ENCODE data around the gene SPOCK1.

The SPOCK1 gene

GRCh38 chr5:137119321-137119720 is 379.8 kb downstream of the SPOCK1 start:
- H3K27ac ChIP-seq (ENCODE audit: low read length) = no peak overlapping the region
- H3K9ac ChIP-seq (ENCODE audit: low read depth, low read length) = no peak overlapping the region
- H3K9me3 ChIP-seq (ENCODE audit: insufficient read depth, low read depth, low read length) = no peaks in the 10 kb centered on the region

GRCh38 chr5:137118629-137119028 is 380.5 kb downstream of the SPOCK1 start:
- no peaks in the 10 kb centered on the region for H3K9me3 ChIP-seq (ENCODE audit: insufficient read depth, low read depth, low read length)
- H3K9ac ChIP-seq (ENCODE audit: low read depth, low read length) = no peak overlapping the region
- H3K27me3 ChIP-seq (ENCODE audit: insufficient read depth, low read length) = no peaks in the 10 kb centered on the region
- no peaks in the 10 kb centered on the region for H3K4me1 ChIP-seq (ENCODE audit: insufficient read depth, low read length)
- no peak overlapping the region for H3K27ac ChIP-seq (ENCODE audit: low read length)
- H3K36me3 ChIP-seq (ENCODE audit: insufficient read depth, low read depth, low read length) = no peaks in the 10 kb centered on the region
- H3K4me3 ChIP-seq (ENCODE audit: low read length) = no peak overlapping the region

More at GRCh38 chr5:137119321-137119720, 379.8 kb downstream of the SPOCK1 start:
- Histone ChIP-seq H3K4me1 (ENCODE audit: insufficient read depth, low read length) (no peaks in the 10 kb centered on the region), H3K27me3 (ENCODE audit: insufficient read depth, low read length) (no peaks in the 10 kb centered on the region), H3K4me3 (ENCODE audit: low read length) (no peak overlapping the region), H3K36me3 (ENCODE audit: insufficient read depth, low read depth, low read length) (no peaks in the 10 kb centered on the region)

- Histone ChIP-seq H3K9me3 (ENCODE audit: insufficient read depth, low read depth, low read length) (no peaks in the 10 kb centered on the region), H3K4me1 (ENCODE audit: insufficient read depth, low read length) (no peaks in the 10 kb centered on the region), H3K36me3 (ENCODE audit: insufficient read depth, low read depth, low read length) (no peaks in the 10 kb centered on the region), H3K4me3 (ENCODE audit: low read length) (no peak overlapping the region), H3K27me3 (ENCODE audit: insufficient read depth, low read length) (no peaks in the 10 kb centered on the region), H3K9ac (ENCODE audit: low read depth, low read length) (no peak overlapping the region), H3K27ac (ENCODE audit: low read length) (no peak overlapping the region)
Observed at GRCh38 chr5:137115152-137115551, 384.0 kb downstream of the SPOCK1 start.

- H3K9ac ChIP-seq (ENCODE audit: low read depth, low read length) = no peak overlapping the region
- no peaks in the 10 kb centered on the region for H3K27me3 ChIP-seq (ENCODE audit: insufficient read depth, low read length)
Observed at GRCh38 chr5:137114529-137114928, 384.6 kb downstream of the SPOCK1 start.

GRCh38 chr5:137113939-137114338 is 385.2 kb downstream of the SPOCK1 start:
- Histone ChIP-seq H3K9me3 (ENCODE audit: insufficient read depth, low read depth, low read length) (no peaks in the 10 kb centered on the region), H3K36me3 (ENCODE audit: insufficient read depth, low read depth, low read length) (no peaks in the 10 kb centered on the region), H3K27ac (ENCODE audit: low read length) (no peak overlapping the region), H3K4me3 (ENCODE audit: low read length) (no peak overlapping the region), H3K9ac (ENCODE audit: low read depth, low read length) (no peak overlapping the region), H3K4me1 (ENCODE audit: insufficient read depth, low read length) (no peaks in the 10 kb centered on the region), H3K27me3 (ENCODE audit: insufficient read depth, low read length) (no peaks in the 10 kb centered on the region)

More at GRCh38 chr5:137114529-137114928, 384.6 kb downstream of the SPOCK1 start:
- Histone ChIP-seq H3K36me3 (ENCODE audit: insufficient read depth, low read depth, low read length) (no peaks in the 10 kb centered on the region), H3K4me3 (ENCODE audit: low read length) (no peak overlapping the region), H3K9me3 (ENCODE audit: insufficient read depth, low read depth, low read length) (no peaks in the 10 kb centered on the region), H3K27ac (ENCODE audit: low read length) (no peak overlapping the region), H3K4me1 (ENCODE audit: insufficient read depth, low read length) (no peaks in the 10 kb centered on the region)

GRCh38 chr5:137113161-137113560 is 386.0 kb downstream of the SPOCK1 start:
- Histone ChIP-seq H3K9me3 (ENCODE audit: insufficient read depth, low read depth, low read length) (no peaks in the 10 kb centered on the region), H3K4me1 (ENCODE audit: insufficient read depth, low read length) (no peaks in the 10 kb centered on the region), H3K27me3 (ENCODE audit: insufficient read depth, low read length) (no peaks in the 10 kb centered on the region), H3K27ac (ENCODE audit: low read length) (no peak overlapping the region), H3K36me3 (ENCODE audit: insufficient read depth, low read depth, low read length) (no peaks in the 10 kb centered on the region), H3K9ac (ENCODE audit: low read depth, low read length) (no peak overlapping the region), H3K4me3 (ENCODE audit: low read length) (no peak overlapping the region)

- Histone ChIP-seq H3K27me3 (ENCODE audit: insufficient read depth, low read length) (no peaks in the 10 kb centered on the region), H3K9me3 (ENCODE audit: insufficient read depth, low read depth, low read length) (no peaks in the 10 kb centered on the region), H3K36me3 (ENCODE audit: insufficient read depth, low read depth, low read length) (no peaks in the 10 kb centered on the region), H3K4me3 (ENCODE audit: low read length) (no peak overlapping the region), H3K4me1 (ENCODE audit: insufficient read depth, low read length) (no peaks in the 10 kb centered on the region), H3K9ac (ENCODE audit: low read depth, low read length) (no peak overlapping the region), H3K27ac (ENCODE audit: low read length) (no peak overlapping the region)
Observed at GRCh38 chr5:137105351-137106035, 393.6 kb downstream of the SPOCK1 start.

GRCh38 chr5:137101544-137101943 is 397.6 kb downstream of the SPOCK1 start:
- H3K9ac ChIP-seq (ENCODE audit: low read depth, low read length) = no peak overlapping the region
- H3K4me3 ChIP-seq (ENCODE audit: low read length) = no peak overlapping the region
- H3K36me3 ChIP-seq (ENCODE audit: insufficient read depth, low read depth, low read length) = no peaks in the 10 kb centered on the region
- no peaks in the 10 kb centered on the region for H3K4me1 ChIP-seq (ENCODE audit: insufficient read depth, low read length)
- H3K9me3 ChIP-seq (ENCODE audit: insufficient read depth, low read depth, low read length) = no peaks in the 10 kb centered on the region
- no peak overlapping the region for H3K27ac ChIP-seq (ENCODE audit: low read length)
- H3K27me3 ChIP-seq (ENCODE audit: insufficient read depth, low read length) = no peaks in the 10 kb centered on the region

- Histone ChIP-seq H3K27me3 (ENCODE audit: insufficient read depth, low read length) (no peaks in the 10 kb centered on the region), H3K4me1 (ENCODE audit: insufficient read depth, low read length) (no peaks in the 10 kb centered on the region), H3K36me3 (ENCODE audit: insufficient read depth, low read depth, low read length) (no peaks in the 10 kb centered on the region), H3K4me3 (ENCODE audit: low read length) (no peak overlapping the region), H3K27ac (ENCODE audit: low read length) (no peak overlapping the region), H3K9me3 (ENCODE audit: insufficient read depth, low read depth, low read length) (no peaks in the 10 kb centered on the region), H3K9ac (ENCODE audit: low read depth, low read length) (no peak overlapping the region)
Observed at GRCh38 chr5:137099651-137100050, 399.5 kb downstream of the SPOCK1 start.

GRCh38 chr5:137098663-137099062 is 400.5 kb downstream of the SPOCK1 start:
- H3K9me3 ChIP-seq (ENCODE audit: insufficient read depth, low read depth, low read length) = no peaks in the 10 kb centered on the region
- H3K27ac ChIP-seq (ENCODE audit: low read length) = no peak overlapping the region

GRCh38 chr5:137098238-137098637 is 400.9 kb downstream of the SPOCK1 start:
- Histone ChIP-seq H3K9me3 (ENCODE audit: insufficient read depth, low read depth, low read length) (no peaks in the 10 kb centered on the region), H3K27me3 (ENCODE audit: insufficient read depth, low read length) (no peaks in the 10 kb centered on the region), H3K4me1 (ENCODE audit: insufficient read depth, low read length) (no peaks in the 10 kb centered on the region), H3K36me3 (ENCODE audit: insufficient read depth, low read depth, low read length) (no peaks in the 10 kb centered on the region), H3K4me3 (ENCODE audit: low read length) (no peak overlapping the region), H3K27ac (ENCODE audit: low read length) (no peak overlapping the region), H3K9ac (ENCODE audit: low read depth, low read length) (no peak overlapping the region)

More at GRCh38 chr5:137098663-137099062, 400.5 kb downstream of the SPOCK1 start:
- Histone ChIP-seq H3K4me1 (ENCODE audit: insufficient read depth, low read length) (no peaks in the 10 kb centered on the region), H3K27me3 (ENCODE audit: insufficient read depth, low read length) (no peaks in the 10 kb centered on the region), H3K36me3 (ENCODE audit: insufficient read depth, low read depth, low read length) (no peaks in the 10 kb centered on the region), H3K9ac (ENCODE audit: low read depth, low read length) (no peak overlapping the region), H3K4me3 (ENCODE audit: low read length) (no peak overlapping the region)

- H3K4me1 ChIP-seq (ENCODE audit: insufficient read depth, low read length) = no peaks in the 10 kb centered on the region
- no peak overlapping the region for H3K4me3 ChIP-seq (ENCODE audit: low read length)
- H3K9ac ChIP-seq (ENCODE audit: low read depth, low read length) = no peak overlapping the region
- H3K36me3 ChIP-seq (ENCODE audit: insufficient read depth, low read depth, low read length) = no peaks in the 10 kb centered on the region
- H3K27me3 ChIP-seq (ENCODE audit: insufficient read depth, low read length) = no peaks in the 10 kb centered on the region
- H3K27ac ChIP-seq (ENCODE audit: low read length) = no peak overlapping the region
- H3K9me3 ChIP-seq (ENCODE audit: insufficient read depth, low read depth, low read length) = no peaks in the 10 kb centered on the region
Observed at GRCh38 chr5:137097203-137097602, 401.9 kb downstream of the SPOCK1 start.

All from iPS-20b (cell line).